Measurements from ENCODE around the gene TMEM125. TPM values are rescaled to one million over a fixed set of nuclear protein-coding genes. Genes with fewer than 3 reads are reported as not detected.

TMEM125 gene
- total RNA-seq, 1 experiment from 2014 or later, result not detected

DNA sequence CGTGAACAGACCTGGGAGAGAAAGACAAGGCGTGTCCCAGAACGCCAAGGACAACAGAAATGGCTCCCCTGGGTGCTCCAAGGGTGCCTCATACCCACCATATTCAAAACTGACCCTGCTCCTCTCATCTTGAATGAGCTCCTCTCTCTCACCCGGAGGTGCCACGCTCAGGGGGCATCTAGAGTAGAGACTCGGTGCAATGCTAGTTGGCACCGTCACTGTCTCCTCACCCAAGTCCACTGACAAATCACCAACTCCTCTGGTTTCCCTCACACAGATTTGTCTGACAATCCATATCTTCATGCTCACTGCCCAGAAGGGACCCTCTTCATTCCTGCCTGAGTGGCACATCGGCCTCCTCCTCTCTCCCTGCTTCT, 5.0 kb downstream of the TMEM125 start:
- H3K9me3 ChIP-seq (replicated peaks), result no peaks in the 10 kb centered on the region
- no peak overlapping the region for H3K4me3 ChIP-seq
- H3K36me3 ChIP-seq, result no peaks in the 10 kb centered on the region
- H3K27ac ChIP-seq, result no peak overlapping the region
- peaks cover 12% of the 10 kb centered on the region; the same call in 1 of the 2 replicates for H3K27me3 ChIP-seq
- no peak for DNase-seq
- H3K4me1 ChIP-seq, result no peaks in the 10 kb centered on the region

DNA sequence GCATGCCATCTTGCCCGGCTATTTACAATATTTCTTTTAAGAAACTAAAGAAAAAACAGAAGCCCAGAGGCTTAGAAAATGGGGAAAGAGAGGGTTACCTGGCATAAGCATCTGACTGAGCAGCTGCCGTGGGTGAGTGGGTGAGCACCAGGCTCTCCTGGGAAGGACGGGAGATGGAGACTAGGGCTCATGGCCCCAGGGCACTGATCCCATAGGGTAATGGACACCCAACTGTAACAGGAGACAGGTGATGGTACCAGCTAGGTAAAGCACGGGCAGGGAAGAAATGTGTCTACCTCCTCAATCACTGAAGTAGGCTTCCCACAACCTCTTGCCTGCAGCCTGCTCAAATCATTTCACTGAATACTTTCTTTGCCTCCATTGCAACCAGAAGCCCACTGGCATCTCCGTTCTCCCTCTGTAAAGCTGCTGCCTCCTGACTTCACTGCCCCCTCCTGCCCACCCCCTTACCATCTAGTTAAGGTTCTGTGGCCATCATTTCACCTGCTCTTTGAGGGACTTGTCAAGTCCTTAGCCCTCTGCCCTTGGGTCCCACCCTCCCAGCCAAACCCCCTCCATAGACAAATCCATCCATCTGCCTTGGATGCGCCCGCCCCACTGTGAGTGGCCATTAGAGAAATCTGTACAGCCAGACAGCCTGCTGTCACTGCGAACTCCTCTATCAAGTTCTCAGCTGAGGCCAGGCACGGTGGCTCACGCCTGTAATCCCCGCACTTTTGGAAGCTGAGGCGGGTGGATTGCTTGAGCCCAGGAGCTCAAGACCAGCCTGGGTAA, 6.2 kb downstream of the TMEM125 start:
- no peaks in the 10 kb centered on the region for H3K4me1 ChIP-seq
- no peak overlapping the region for H3K27ac ChIP-seq
- no peak for DNase-seq
- H3K4me3 ChIP-seq, result no peak overlapping the region
- no peaks in the 10 kb centered on the region for H3K36me3 ChIP-seq
- H3K27me3 ChIP-seq, result peaks cover 10% of the 10 kb centered on the region; the same call in 1 of the 2 replicates
- no peaks in the 10 kb centered on the region for H3K9me3 ChIP-seq (replicated peaks)

DNA sequence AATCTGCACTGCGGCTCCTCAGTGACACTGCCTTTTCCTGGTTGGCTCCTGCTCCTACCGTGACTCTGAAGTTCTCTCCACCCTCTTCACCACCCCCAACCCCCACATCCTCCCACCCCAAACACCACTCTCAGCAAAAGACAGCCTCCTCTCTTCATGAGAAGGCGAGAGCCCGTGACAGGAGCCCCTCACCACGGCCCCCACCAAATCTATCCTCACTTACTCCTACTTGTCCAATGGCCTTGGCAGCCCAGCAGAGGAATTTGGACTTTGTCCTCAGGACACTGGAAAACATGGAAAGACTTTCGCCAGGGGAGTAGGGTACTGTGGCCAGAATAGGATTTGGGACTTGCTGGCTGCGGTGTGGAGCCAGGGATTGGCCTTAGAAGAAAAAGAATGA, 6.9 kb downstream of the TMEM125 start:
- no peaks in the 10 kb centered on the region for H3K9me3 ChIP-seq (replicated peaks)
- H3K4me3 ChIP-seq, result no peak overlapping the region
- no peak for DNase-seq

DNA sequence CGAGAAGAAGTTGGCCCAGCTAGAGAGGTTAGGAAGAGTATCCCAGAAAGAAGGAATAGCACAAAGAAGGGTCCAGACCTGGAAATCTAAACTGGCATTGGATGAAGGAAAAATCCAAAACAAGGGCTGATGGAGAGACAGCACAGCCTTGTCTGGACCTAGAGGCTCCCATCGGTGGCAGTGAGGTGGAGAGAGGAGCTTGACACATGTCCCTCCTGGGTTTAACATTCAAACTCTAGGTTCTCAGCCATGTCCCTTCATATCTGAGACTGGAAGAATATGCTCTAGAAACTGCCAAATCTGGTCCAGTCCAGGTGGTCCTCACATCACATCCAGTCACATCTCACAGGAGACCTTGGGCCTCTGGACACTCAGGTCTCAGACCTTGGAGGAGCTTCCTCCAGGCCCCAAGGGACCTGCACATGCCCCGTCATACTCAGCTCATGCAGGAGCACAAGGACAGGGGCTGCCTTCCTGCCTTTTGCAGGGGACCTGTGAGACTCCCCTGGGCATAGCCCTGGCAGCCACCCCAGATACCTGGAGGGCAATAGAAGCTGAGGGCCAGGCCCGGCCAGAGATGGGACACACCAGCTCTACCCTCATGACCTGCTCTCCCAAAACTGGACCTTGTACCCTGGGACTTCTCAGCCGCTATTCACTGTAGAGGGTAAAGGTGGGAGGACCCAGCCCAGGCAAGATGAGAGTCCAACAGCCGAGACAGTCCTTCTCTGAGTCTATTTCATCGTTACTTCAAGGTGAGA, 7.5 kb downstream of the TMEM125 start:
- H3K27me3 ChIP-seq, result peaks cover 6% of the 10 kb centered on the region; the same call in 1 of the 2 replicates
- no peak overlapping the region for H3K27ac ChIP-seq
- no peak for DNase-seq
- no peaks in the 10 kb centered on the region for H3K4me1 ChIP-seq
- no peaks in the 10 kb centered on the region for H3K9me3 ChIP-seq (replicated peaks)
- no peaks in the 10 kb centered on the region for H3K36me3 ChIP-seq
- H3K4me3 ChIP-seq, result no peak overlapping the region

More for the DNA sequence above, 6.9 kb downstream of the TMEM125 start:
- Histone ChIP-seq H3K27me3 (peaks cover 6% of the 10 kb centered on the region; the same call in 1 of the 2 replicates), H3K36me3 (no peaks in the 10 kb centered on the region), H3K4me1 (no peaks in the 10 kb centered on the region), H3K27ac (no peak overlapping the region)

DNA sequence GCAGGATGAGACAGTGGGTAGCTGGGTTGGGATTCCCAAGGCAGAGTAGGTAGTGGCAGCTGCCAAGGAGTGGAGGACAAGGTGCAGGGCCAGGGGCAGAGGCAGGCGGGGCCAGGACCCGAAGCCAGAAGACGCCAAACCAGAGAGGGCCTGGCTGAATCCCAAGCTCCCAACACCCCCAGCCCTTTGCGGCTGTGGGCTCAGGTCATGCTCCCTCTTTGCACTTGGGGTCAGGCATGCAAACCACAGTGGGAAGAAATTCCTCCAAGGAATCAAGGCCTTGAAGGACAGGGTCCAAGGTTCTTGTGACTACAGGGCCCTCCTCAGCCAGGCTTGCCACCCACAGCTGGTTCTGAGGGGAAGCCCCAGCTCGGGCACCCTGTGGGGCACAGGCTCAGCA, 9.4 kb downstream of the TMEM125 start:
- Histone ChIP-seq H3K9me3 (replicated peaks) (no peaks in the 10 kb centered on the region), H3K27me3 (peaks cover 6% of the 10 kb centered on the region; the same call in 1 of the 2 replicates), H3K27ac (no peak overlapping the region), H3K36me3 (no peaks in the 10 kb centered on the region), H3K4me3 (no peak overlapping the region), H3K4me1 (no peaks in the 10 kb centered on the region)
- DNase-seq, result no peak

DNA sequence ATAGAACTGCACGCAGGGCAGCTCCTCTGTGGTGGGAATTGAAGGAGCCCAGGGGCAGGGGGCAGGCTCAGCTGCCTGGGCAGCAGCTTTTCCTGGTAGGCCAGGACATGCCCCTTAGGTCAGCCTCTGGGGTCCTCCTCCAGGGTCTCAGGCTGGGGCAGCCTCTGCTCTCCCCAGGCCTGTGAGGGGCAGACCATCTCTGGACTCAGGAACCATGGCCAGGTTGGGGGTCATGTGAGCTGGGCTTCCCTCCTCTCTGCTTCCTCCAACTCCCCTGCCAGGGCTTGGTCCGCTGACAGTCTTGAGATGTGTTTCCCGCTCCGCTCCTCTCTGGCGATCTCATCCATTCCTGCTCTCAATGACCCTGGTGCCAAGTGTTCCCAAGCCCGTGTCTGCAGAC, 9.9 kb downstream of the TMEM125 start:
- H3K9me3 ChIP-seq (replicated peaks), result no peaks in the 10 kb centered on the region
- H3K4me1 ChIP-seq, result no peaks in the 10 kb centered on the region
- no peak overlapping the region for H3K27ac ChIP-seq
- H3K4me3 ChIP-seq, result no peak overlapping the region
- no peaks in the 10 kb centered on the region for H3K36me3 ChIP-seq
- peaks cover 6% of the 10 kb centered on the region; the same call in 1 of the 2 replicates for H3K27me3 ChIP-seq
- no peak for DNase-seq

DNA sequence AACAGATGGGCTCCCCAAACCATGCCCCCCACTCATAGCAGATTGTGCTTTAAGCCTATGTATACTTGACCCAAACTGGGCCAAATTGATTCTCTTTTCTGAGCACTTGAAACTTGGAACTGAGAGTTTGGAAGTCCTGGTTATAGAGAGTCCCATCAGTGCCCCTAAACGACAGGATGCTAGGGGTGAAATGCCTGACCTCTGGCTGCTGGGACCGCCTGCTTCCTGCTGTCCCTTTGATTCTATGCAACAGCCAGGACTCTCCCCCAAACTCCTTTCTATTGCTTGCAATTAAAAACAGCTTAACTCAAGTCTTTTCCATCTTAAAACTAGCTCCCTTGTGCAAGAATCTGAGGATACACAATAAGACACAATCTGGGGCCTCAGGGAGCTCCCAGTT, 10.9 kb downstream of the TMEM125 start:
- no peaks in the 10 kb centered on the region for H3K36me3 ChIP-seq
- DNase-seq, result no peak
- H3K4me1 ChIP-seq, result no peaks in the 10 kb centered on the region
- peaks cover 6% of the 10 kb centered on the region; the same call in 1 of the 2 replicates for H3K27me3 ChIP-seq
- H3K27ac ChIP-seq, result no peak overlapping the region
- H3K9me3 ChIP-seq (replicated peaks), result no peaks in the 10 kb centered on the region
- H3K4me3 ChIP-seq, result no peak overlapping the region

DNA sequence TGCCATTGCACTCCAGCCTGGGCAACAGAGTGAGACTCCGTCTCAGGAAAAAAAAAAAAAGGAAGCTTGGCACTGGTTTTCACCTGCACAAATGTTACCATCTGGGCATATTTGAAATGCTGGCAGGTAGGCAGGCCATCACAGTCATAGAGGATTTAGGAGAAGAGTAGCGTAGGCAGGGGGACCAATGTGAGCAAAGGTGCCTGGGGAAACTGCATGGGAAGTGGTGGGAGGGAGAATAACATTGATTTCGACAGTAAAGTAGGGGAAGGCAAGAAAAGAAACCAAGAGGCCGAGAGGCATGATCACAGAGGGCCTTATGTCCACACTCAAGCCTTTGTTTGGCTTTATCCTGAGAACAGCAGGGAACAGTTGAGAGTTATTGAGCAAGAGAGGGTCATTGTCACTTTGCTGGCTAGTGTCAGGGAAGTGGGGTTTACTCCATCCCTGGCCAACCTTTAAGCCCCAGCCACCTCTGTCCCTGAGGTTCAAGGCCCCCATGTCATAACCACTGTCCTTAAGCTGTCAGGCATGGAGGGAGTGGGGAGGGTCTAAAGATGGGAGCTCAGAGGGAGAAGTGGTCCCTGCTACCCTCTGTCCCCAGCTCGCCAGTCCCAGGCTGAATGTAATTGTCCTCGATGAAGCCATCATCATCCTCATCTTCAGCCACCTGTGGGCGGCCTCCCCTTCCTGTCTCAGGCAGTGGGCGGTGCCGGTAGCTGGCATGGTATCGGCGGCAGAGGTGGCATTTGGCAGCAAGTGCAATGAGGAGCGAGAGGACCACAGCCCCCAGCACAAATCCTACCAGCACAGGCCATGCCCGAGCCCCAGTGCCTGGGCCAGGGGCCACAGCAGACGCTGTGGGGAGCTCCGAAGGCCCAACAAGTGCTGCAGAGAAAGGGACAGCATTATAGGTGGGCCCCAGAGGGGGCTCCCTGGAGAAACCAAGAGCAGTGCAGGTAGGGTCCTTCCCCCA, 12.7 kb downstream of the TMEM125 start:
- Histone ChIP-seq H3K36me3 (no peaks in the 10 kb centered on the region), H3K27ac (no peak overlapping the region), H3K4me3 (no peak overlapping the region), H3K4me1 (no peaks in the 10 kb centered on the region), H3K9me3 (replicated peaks) (no peaks in the 10 kb centered on the region), H3K27me3 (no peaks in the 10 kb centered on the region)
- DNase-seq, result no peak

DNA sequence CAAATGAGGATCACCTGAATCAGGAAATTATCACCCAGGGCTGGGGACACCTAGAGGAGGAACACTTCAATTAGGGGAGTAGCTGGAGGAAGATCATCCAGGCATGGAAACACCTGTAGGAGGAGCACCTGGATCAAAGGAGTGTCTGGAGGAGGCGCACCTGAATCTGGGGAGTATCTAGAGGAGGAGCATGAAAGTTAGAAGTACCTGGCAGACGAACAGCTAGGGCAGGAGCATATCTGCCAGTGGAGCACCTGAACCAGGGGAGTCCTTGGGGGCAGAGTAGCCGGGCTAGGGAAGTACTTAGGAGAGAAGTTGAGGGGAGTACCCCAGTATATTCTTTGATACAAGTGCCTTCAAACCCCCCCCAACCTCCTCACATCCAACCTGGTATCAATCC, 14.3 kb downstream of the TMEM125 start:
- Histone ChIP-seq H3K27ac (no peak overlapping the region), H3K36me3 (no peaks in the 10 kb centered on the region), H3K9me3 (replicated peaks) (no peaks in the 10 kb centered on the region), H3K4me1 (no peaks in the 10 kb centered on the region), H3K27me3 (no peaks in the 10 kb centered on the region), H3K4me3 (no peak overlapping the region)
- no peak for DNase-seq

DNA sequence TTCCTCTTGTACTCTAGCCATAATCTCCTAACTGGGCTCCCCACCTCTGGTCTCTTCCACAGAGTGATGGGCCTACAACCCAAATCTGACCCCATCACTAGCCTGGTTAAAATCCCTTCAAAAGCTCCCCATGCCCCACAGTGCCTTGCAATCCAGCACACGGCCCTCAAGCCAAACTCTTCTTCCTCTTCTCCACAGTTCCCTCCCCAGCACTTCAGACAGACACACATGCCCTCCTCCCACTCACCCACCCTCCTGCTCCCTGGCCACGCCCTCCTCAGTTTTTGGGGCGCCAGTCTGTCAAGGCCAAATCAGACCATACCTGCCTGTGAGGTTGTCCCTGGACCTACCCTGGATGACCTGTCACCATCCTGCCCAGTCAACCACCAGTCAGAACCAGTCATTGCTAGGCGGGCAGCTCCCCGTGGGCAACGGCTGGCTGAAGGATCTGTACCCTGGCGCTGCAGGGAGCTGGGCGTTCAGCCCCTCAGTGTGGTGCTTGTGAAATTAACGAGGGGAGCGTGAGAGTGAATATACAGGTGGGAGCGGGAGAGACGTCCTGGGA, 14.8 kb downstream of the TMEM125 start:
- Histone ChIP-seq H3K27ac (no peak overlapping the region), H3K27me3 (no peaks in the 10 kb centered on the region), H3K36me3 (no peaks in the 10 kb centered on the region), H3K4me1 (no peaks in the 10 kb centered on the region), H3K4me3 (no peak overlapping the region), H3K9me3 (replicated peaks) (no peaks in the 10 kb centered on the region)
- no peak for DNase-seq

DNA sequence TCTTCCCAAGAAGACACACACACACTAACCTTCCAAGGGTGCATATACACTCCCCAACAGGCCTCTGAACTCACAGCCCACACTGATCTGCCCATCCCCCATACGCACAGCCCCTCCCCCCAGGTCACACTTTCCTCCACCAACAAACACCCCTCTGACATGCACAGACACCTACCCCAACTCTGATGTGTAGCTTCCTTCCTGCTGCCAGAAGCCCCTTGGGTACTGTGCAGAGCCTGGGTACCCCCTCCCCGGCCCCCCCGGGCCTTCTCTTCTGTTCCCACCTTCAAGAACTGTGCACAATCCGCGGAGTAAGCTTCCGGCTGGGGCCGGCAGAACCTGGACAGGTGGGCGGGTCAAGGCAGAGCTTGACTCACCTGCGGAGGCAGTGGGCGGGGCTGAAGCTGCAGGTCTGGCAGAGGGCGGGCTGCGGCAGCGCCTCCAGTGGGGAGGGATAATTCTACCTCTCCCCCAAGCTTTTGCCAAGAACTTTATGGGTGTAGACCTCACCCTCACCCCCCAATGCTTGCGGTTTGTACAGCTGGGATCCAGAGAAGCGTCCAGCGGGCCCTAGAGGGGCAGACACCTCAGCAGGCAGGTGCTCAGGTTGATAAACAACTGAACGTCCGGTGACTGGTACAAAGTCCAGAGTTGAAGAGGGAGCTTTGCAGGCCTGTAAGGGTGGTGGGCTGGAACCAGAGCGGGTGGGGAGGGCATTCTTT, 15.6 kb downstream of the TMEM125 start, which contains the start of gene C1orf210:
Gene C1orf210, minus strand, starts transcription at position 313 of the 722 bp plus-strand sequence. CDS start 2,311 bp downstream, outside the sequence.
- Histone ChIP-seq H3K27me3 (no peaks in the 10 kb centered on the region), H3K27ac (no peak within 1 kb of the TSS), H3K4me1 (no peaks in the 10 kb centered on the region), H3K9me3 (replicated peaks) (no peaks in the 10 kb centered on the region), H3K4me3 (no peak within 1 kb of the TSS), H3K36me3 (no peaks in the 10 kb centered on the region)
- no peak for DNase-seq

DNA sequence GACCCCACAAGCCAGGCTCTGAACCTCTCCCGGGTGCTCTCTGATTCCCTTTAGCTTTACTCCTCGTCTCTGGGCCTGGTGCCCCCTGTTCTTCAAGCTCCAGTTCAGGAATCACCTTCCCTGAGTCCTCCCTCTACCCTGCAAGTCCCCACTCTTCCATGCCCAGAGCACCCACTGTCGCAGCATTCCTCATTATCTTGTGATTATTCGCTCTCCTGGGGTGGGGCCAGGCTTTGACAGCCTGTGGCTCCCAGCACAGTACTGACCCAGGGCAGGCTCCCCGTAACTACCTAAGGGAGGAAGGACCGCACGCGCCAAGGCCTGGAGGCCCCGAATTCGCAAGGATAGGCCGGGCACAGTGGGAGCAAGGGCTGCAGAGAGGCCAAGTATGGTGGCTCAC, 16.3 kb downstream of the TMEM125 start:
- no peaks in the 10 kb centered on the region for H3K4me1 ChIP-seq
- H3K36me3 ChIP-seq, result no peaks in the 10 kb centered on the region
- no peaks in the 10 kb centered on the region for H3K9me3 ChIP-seq (replicated peaks)
- H3K4me3 ChIP-seq, result no peak overlapping the region
- no peak overlapping the region for H3K27ac ChIP-seq
- no peaks in the 10 kb centered on the region for H3K27me3 ChIP-seq
- no peak for DNase-seq

DNA sequence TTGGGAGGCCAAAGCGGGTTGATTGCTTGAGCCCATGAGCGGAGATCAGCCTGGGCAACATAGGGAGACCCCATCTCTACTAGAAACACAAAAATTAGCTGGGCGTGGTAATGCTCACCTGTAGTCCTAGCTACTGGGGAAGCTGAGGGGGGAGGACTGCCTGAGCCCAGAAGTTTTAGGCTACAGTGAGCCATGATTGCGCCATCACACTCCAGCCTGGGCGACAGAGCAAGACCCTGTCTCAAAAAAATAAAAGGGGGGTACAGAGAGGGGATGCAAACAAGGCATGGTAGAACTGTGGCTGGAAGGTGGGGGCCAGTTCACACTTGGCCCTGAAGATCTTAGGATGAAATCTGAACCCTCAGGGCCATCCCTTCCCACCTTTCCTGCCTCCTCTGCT, 16.8 kb downstream of the TMEM125 start:
- no peaks in the 10 kb centered on the region for H3K27me3 ChIP-seq
- DNase-seq, result no peak
- H3K36me3 ChIP-seq, result no peaks in the 10 kb centered on the region
- H3K27ac ChIP-seq, result no peak overlapping the region
- no peaks in the 10 kb centered on the region for H3K9me3 ChIP-seq (replicated peaks)
- no peak overlapping the region for H3K4me3 ChIP-seq
- H3K4me1 ChIP-seq, result no peaks in the 10 kb centered on the region

All from SJCRH30 (cell line).